K562 (cell line): ENCODE data around the gene MMS22L. TPM values are rescaled to one million over a fixed set of nuclear protein-coding genes. Genes with fewer than 3 reads are reported as not detected.

Experiments used
- ATAC-seq: fragments of 200-7000 bp; cut with Tn5 transposase; 3 replicates; pipeline ENCODE4 v1.9.1; 2020; ENCODE audit warnings: moderate library complexity
- BruUV-seq: library from RNA; stranded (reverse); fragments of 400-500 nt; replicated peaks from 2 replicates; lab custom pipeline; 2021; lab: Mats Ljungman, UMichigan
- CTCF ChIA-PET: fragments of 300-600 bp; formaldehyde crosslinking; extraction: SDS; loops from one replicate; lab custom pipeline; 2021; ENCODE audit warnings: low intra/inter-chr PET ratio; lab: Yijun Ruan, JAX
- POLR2A ChIA-PET: fragments of 300-600, 350-650 bp; sonication (Branson Sonifier 250); formaldehyde crosslinking; extraction: SDS; loops from one replicate; lab custom pipeline; 2021; ENCODE audit warnings: antibody characterized with exemption, inconsistent platforms; lab: Yijun Ruan, JAX
- DNase-seq, 4 experiments: peaks; one replicate each; pipeline versions ENCODE4 v3.0.0 to v3.0.0-alpha.2; 2011 to 2018; ENCODE audit warnings: low spot score in 3 of 4, mixed read lengths in 3 of 4; ENCODE audit errors: extremely low read depth in 1 of 4
- FAIRE-seq: peaks from 2 replicates; lab custom pipeline; 2011; peaks lifted over from hg19 to GRCh38; lab: Jason Lieb, UNC
- H2AFZ ChIP-seq: 2 replicates; pipeline ENCODE4 v1.6.0; 2011; ENCODE audit warnings: low read depth, low read length, control low read depth, inconsistent platforms
- H3K27ac ChIP-seq: fragments of 200-600 bp; 3 replicates; pipeline ENCODE4 v1.8.0; 2011; ENCODE audit warnings: low read depth, mild to moderate bottlenecking, control low read depth, inconsistent platforms, low read length, moderate library complexity, mixed read lengths; ENCODE audit errors: extremely low read depth
- H3K27me3 ChIP-seq, 2 experiments: fragments of 300-600 bp in 1 of 2; 2 replicates in 1 of 2; 3 replicates in 1 of 2; pipeline versions ENCODE4 v1.6.0 to v1.8.0; 2011; ENCODE audit warnings: inconsistent platforms in 2 of 2, low read length in 2 of 2, mild to moderate bottlenecking in 1 of 2, mixed read lengths in 1 of 2, moderate library complexity in 1 of 2; ENCODE audit not compliant: control insufficient read depth in 2 of 2, insufficient read depth in 2 of 2
- H3K36me3 ChIP-seq: fragments of 300-600 bp; 3 replicates; pipeline ENCODE4 v1.8.0; 2011; ENCODE audit warnings: mild to moderate bottlenecking, low read length, inconsistent platforms; ENCODE audit not compliant: control insufficient read depth, insufficient read depth
- H3K4me1 ChIP-seq, 2 experiments: fragments of 200-600 bp in 1 of 2; replicated peaks in 1 of 2; 2 replicates in 1 of 2; 3 replicates in 1 of 2; pipeline versions ENCODE4 v1.5.1 to v1.8.0; 2011; ENCODE audit warnings: inconsistent platforms in 2 of 2, low read length in 2 of 2, mild to moderate bottlenecking in 1 of 2, mixed read lengths in 1 of 2, moderate library complexity in 1 of 2; ENCODE audit not compliant: control insufficient read depth in 2 of 2, insufficient read depth in 2 of 2
- H3K4me2 ChIP-seq: 2 replicates; pipeline ENCODE4 v1.6.1; 2011; ENCODE audit warnings: low read length, control low read depth, inconsistent platforms, mixed read lengths; ENCODE audit not compliant: insufficient read depth
- H3K4me3 ChIP-seq: fragments of 200-600 bp; sonication (generic), shearing (Covaris generic); 2 replicates; pipeline ENCODE4 v1.5.1; 2016; ENCODE audit warnings: control low read depth, inconsistent platforms
- H3K79me2 ChIP-seq: fragments of 200-600 bp; 3 replicates; pipeline ENCODE4 v1.8.0; 2011; ENCODE audit warnings: low read length, inconsistent platforms; ENCODE audit not compliant: control insufficient read depth, insufficient read depth
- H3K9ac ChIP-seq, 2 experiments: 2 replicates each; pipeline versions ENCODE4 v1.6.0 to v1.6.1; 2011; ENCODE audit warnings: low read depth in 2 of 2, low read length in 2 of 2, control low read depth in 1 of 2, inconsistent platforms in 1 of 2, mild to moderate bottlenecking in 1 of 2, mixed read lengths in 1 of 2; ENCODE audit not compliant: insufficient read depth in 1 of 2
- H3K9me1 ChIP-seq: one replicate; pipeline ENCODE4 v1.6.0; 2011; ENCODE audit warnings: inconsistent platforms, mild to moderate bottlenecking, low read length, moderate library complexity; ENCODE audit not compliant: control insufficient read depth, insufficient read depth
- H3K9me3 ChIP-seq: replicated peaks from 2 replicates; pipeline ENCODE4 v1.5.1; 2011; ENCODE audit warnings: low read depth, low read length, inconsistent platforms; ENCODE audit not compliant: control insufficient read depth, insufficient read depth
- H4K20me1 ChIP-seq: replicated peaks from 2 replicates; pipeline ENCODE4 v1.6.1; 2011; ENCODE audit warnings: low read length, inconsistent platforms, mixed read lengths; ENCODE audit not compliant: control insufficient read depth, insufficient read depth
- CREB1 ChIP-seq, 2 experiments: sonication (generic) in 1 of 2; formaldehyde crosslinking in 1 of 2; IDR thresholded peaks; 2 replicates each; pipeline versions ENCODE4 v1.6.1 to v1.8.0; 2012 to 2022; ENCODE audit warnings: inconsistent platforms in 1 of 2, mild to moderate bottlenecking in 1 of 2, missing genetic modification reagents in 1 of 2, moderate library complexity in 1 of 2
- FOXP1 ChIP-seq: sonication (generic); formaldehyde crosslinking; IDR thresholded peaks from 2 replicates; pipeline ENCODE4 v1.8.0; 2022; ENCODE audit warnings: mild to moderate bottlenecking, missing genetic modification reagents
- KLF13 ChIP-seq: fragments of 450-650 bp; IDR thresholded peaks from 2 replicates; pipeline ENCODE4 v1.6.1; 2016; ENCODE audit warnings: missing genetic modification characterization, low read depth, mild to moderate bottlenecking, missing compliant biosample characterization, moderate library complexity, borderline replicate concordance
- NFYB ChIP-seq: IDR thresholded peaks from 2 replicates; pipeline ENCODE4 v1.6.1; 2011; ENCODE audit warnings: mild to moderate bottlenecking, moderate library complexity; ENCODE audit not compliant: insufficient read length; ENCODE audit errors: extremely low read depth
- NONO ChIP-seq, 2 experiments: fragments of 200-400 bp in 1 of 2; fragments of 450-650 bp in 1 of 2; formaldehyde crosslinking in 1 of 2; IDR thresholded peaks; 2 replicates each; pipeline ENCODE4 v1.6.1; 2017; ENCODE audit warnings: low read depth in 2 of 2, mild to moderate bottlenecking in 2 of 2, moderate library complexity in 2 of 2, low read length in 1 of 2
- OTX1 ChIP-seq: fragments of 450-650 bp; formaldehyde crosslinking; IDR thresholded peaks from 2 replicates; pipeline ENCODE4 v1.4.0; 2022; ENCODE audit warnings: mild to moderate bottlenecking
- PHB ChIP-seq: fragments of 250-450 bp; sonication (Bioruptor Pico); IDR thresholded peaks from 2 replicates; pipeline ENCODE4 v1.5.0; 2021
- POLR2H ChIP-seq: IDR thresholded peaks from 2 replicates; pipeline ENCODE4 v1.6.1; 2016; ENCODE audit warnings: missing genetic modification characterization, low read depth, mild to moderate bottlenecking, control low read depth, missing compliant biosample characterization, moderate library complexity
- RUNX1 ChIP-seq: sonication (generic); IDR thresholded peaks from 2 replicates; pipeline ENCODE4 v1.6.1; 2016; ENCODE audit warnings: antibody characterized with exemption, low read depth
- SAFB2 ChIP-seq: fragments of 200-400 bp; formaldehyde crosslinking; IDR thresholded peaks from 2 replicates; pipeline ENCODE4 v1.6.1; 2018; ENCODE audit warnings: borderline replicate concordance, low read length, low read depth, moderate library complexity; ENCODE audit not compliant: severe bottlenecking
- SMAD2 ChIP-seq: fragments of 150-350 bp; IDR thresholded peaks from 2 replicates; pipeline ENCODE4 v1.6.1; 2014; ENCODE audit warnings: low read depth, mild to moderate bottlenecking, low read length
- TBL1XR1 ChIP-seq, 2 experiments: IDR thresholded peaks; 2 replicates each; pipeline ENCODE4 v1.6.1; 2012; ENCODE audit warnings: improper control_type of control experiment in 2 of 2, low read length in 2 of 2, mild to moderate bottlenecking in 1 of 2
- TOE1 ChIP-seq, 2 experiments: fragments of 450-650 bp in 1 of 2; sonication (generic) in 1 of 2; formaldehyde crosslinking in 1 of 2; IDR thresholded peaks; 2 replicates each; pipeline versions ENCODE4 v1.7.1 to v1.8.0; 2016 to 2022; ENCODE audit warnings: borderline replicate concordance in 2 of 2, mild to moderate bottlenecking in 2 of 2, antibody characterized with exemption in 1 of 2, inconsistent platforms in 1 of 2, low read depth in 1 of 2, missing genetic modification reagents in 1 of 2, moderate library complexity in 1 of 2
- ZSCAN29 ChIP-seq: fragments of 450-650 bp; IDR thresholded peaks from 2 replicates; pipeline ENCODE4 v1.6.1; 2017
- WGBS: fragments of 100-300 bp; shearing (Covaris generic); methylation state at CpG from one replicate; pipeline ENCODE4 v1.1.6; 2016; ENCODE audit warnings: low coverage, mixed read lengths; ENCODE audit not compliant: insufficient coverage; ENCODE audit errors: missing lambda C conversion rate; 5-methylcytosine and 5-hydroxymethylcytosine counted together
- in situ Hi-C: fragments of 300-500 bp; cut with MboI; formaldehyde crosslinking; loops from 4 replicates; pipeline ENCODE4 v1.15.0; 2018; ENCODE audit warnings: inconsistent platforms, mixed read lengths
- intact Hi-C: fragments of 100-400 bp; cut with micrococcal nuclease; formaldehyde crosslinking; loops from 2 replicates; pipeline ENCODE4 v1.14.2; 2022
- polyA plus RNA-seq, 8 experiments: library from polyadenylated mRNA; depleted of rRNA in 4 of 8; stranded (reverse) in 5 of 8; unstranded in 3 of 8; fragments of >200 nt; fragmentation: Nextera tagmentation in 2 of 8; fragmentation: Illumina TruSeq in 1 of 8; extraction: Ambion mirVana in 2 of 8; extraction: Trizol in 1 of 8; gene quantifications; 2 replicates each; pipeline versions ENCODE4 v1.2.1 to v1.2.3, GENCODE V29; 2011 to 2014; ENCODE audit warnings: inconsistent platforms in 1 of 8, missing spikeins in 1 of 8
- total RNA-seq, 7 experiments: library from RNA; depleted of rRNA in 6 of 7; stranded (reverse); fragments of >200 nt in 6 of 7; fragmentation: Illumina TruSeq in 2 of 7; extraction: Trizol in 2 of 7; gene quantifications; 2 replicates each; pipeline versions ENCODE4 v1.2.1 to v1.2.3, GENCODE V29; 2011 to 2021; ENCODE audit warnings: low replicate concordance in 1 of 7
- TF ChIP-seq, protein P1 (sequence below): sonication (generic); formaldehyde crosslinking; IDR thresholded peaks from 2 replicates; pipeline ENCODE4 v1.8.0; 2023; ENCODE audit warnings: mild to moderate bottlenecking, missing genetic modification reagents
- TF ChIP-seq, protein P2 (sequence below): sonication (generic); formaldehyde crosslinking; IDR thresholded peaks from 2 replicates; pipeline ENCODE4 v1.4.0; 2020; ENCODE audit warnings: mild to moderate bottlenecking, missing genetic modification reagents
- TF ChIP-seq, protein P3 (sequence below): fragments of 450-650 bp; IDR thresholded peaks from 2 replicates; pipeline ENCODE4 v1.6.1; 2016

Gene MMS22L
- total and polyA plus RNA-seq, 9 of the 15 experiments (the other 6 are each of a cell fraction or from before 2014, with no cell fraction given) = 13.0 to 59.5 (median 26.9) TPM

DNA sequence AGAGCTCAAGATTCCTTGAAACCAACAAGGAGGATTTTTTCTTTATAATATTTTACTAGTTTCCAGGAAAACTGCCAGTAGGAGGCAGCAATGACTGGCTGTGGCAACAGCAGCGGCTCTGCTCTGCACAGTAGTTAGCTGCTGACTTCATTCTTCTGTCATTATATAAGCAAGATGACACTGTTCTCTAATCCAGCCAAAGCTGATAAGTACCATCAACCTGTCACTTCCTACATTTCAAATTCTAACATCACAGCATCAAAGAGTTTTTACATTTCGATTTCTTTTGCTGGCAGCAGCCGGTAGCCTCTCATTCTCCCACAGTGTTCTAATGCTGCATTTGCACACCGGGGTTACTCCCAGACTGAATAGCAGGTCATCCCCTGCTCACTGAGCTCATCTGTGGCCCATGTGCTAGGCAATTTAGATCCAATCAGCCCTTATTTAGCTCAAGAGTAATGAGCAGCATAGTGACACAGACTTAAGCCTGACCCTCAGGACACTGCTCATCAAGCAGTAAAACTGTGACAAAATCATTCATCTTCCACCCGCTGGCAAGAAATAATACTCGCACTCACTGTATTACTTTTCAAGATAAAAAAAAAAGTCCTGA, 67.8 kb downstream of the MMS22L start:
- Histone ChIP-seq H3K4me1 (peaks cover 0 to 6% of the 10 kb centered on the region in 2 experiments; a peak in 3 of 5 replicates), H3K9me1 (no peaks in the 10 kb centered on the region), H3K36me3 (peaks cover 23% of the 10 kb centered on the region), H3K9ac (peak overlapping the region in 1 of 2 experiments; percentile 64; a peak in 1 of 4 replicates), H3K27me3 (no peaks in the 10 kb centered on the region), H3K27ac (peak overlapping the region; percentile 41; the same call in 2 of the 3 replicates), H3K79me2 (peaks cover 25% of the 10 kb centered on the region), H4K20me1 (0 out of 2 replicates have a peak, but pooled peaks cover 3% of the 10 kb centered on the region), H2AFZ (no peak overlapping the region), H3K9me3 (no peaks in the 10 kb centered on the region; the same call in 1 of the 2 replicates), H3K4me3 (no peak overlapping the region), H3K4me2 (peak overlapping the region; percentile 15; the same call in 1 of the 2 replicates)
- intact Hi-C loops (loop anchor here (1.0 kb wide), 1 partner anchor 179 kb away; no protein-coding TSS in a partner anchor), in situ Hi-C loops (no loop called here)
- 30% methylated on average over 6 of the region's 6 CpGs for WGBS
- DNase-seq (peak; percentile 18 to 73 (median 34)), ATAC-seq (peak; percentile 95), FAIRE-seq (peak; percentile 75)
- POLR2A ChIA-PET = interaction anchor here (0.6 to 1.1 kb wide), 8 partner anchors 11 to 297 kb away, joined by 3 read pairs; no protein-coding TSS in a partner anchor
- CTCF ChIA-PET = no interaction called here
- BruUV-seq = no TSS peak
- peak; percentile 70 for TF ChIP-seq CREB1 (IDR thresholded peaks at IDR 0.05)
- no peak; the same call in 1 of the 2 replicates for TF ChIP-seq CREB1 (CRISPR knock-in tag; IDR thresholded peaks at IDR 0.05)
- TF ChIP-seq TBL1XR1 (IDR thresholded peaks at IDR 0.05; ENCODE audit: low read length in 2 of 2) = 0 out of 4 replicates have a peak, but pooled peaks of 1 of the 2 experiments have one; percentile 13
- no peak for TF ChIP-seq NONO (IDR thresholded peaks at IDR 0.05; ENCODE audit: low read depth in 2 of 2, low read length in 1 of 2)
- no peak for TF ChIP-seq KLF13
- TF ChIP-seq, protein P1, sequence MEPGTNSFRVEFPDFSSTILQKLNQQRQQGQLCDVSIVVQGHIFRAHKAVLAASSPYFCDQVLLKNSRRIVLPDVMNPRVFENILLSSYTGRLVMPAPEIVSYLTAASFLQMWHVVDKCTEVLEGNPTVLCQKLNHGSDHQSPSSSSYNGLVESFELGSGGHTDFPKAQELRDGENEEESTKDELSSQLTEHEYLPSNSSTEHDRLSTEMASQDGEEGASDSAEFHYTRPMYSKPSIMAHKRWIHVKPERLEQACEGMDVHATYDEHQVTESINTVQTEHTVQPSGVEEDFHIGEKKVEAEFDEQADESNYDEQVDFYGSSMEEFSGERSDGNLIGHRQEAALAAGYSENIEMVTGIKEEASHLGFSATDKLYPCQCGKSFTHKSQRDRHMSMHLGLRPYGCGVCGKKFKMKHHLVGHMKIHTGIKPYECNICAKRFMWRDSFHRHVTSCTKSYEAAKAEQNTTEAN = no peak
- no peak for TF ChIP-seq SMAD2
- no peak for TF ChIP-seq NFYB
- TF ChIP-seq, protein P2, sequence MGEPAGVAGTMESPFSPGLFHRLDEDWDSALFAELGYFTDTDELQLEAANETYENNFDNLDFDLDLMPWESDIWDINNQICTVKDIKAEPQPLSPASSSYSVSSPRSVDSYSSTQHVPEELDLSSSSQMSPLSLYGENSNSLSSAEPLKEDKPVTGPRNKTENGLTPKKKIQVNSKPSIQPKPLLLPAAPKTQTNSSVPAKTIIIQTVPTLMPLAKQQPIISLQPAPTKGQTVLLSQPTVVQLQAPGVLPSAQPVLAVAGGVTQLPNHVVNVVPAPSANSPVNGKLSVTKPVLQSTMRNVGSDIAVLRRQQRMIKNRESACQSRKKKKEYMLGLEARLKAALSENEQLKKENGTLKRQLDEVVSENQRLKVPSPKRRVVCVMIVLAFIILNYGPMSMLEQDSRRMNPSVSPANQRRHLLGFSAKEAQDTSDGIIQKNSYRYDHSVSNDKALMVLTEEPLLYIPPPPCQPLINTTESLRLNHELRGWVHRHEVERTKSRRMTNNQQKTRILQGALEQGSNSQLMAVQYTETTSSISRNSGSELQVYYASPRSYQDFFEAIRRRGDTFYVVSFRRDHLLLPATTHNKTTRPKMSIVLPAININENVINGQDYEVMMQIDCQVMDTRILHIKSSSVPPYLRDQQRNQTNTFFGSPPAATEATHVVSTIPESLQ (CRISPR knock-in tag) = no peak
- TF ChIP-seq FOXP1 = no peak
- no peak for TF ChIP-seq ZSCAN29
- TF ChIP-seq SAFB2 = no peak
- no peak for TF ChIP-seq OTX1
- no peak for TF ChIP-seq RUNX1
- TF ChIP-seq PHB (CRISPR knock-in tag) = no peak
- no peak for TF ChIP-seq TOE1 (IDR thresholded peaks at IDR 0.05; ENCODE audit: borderline replicate concordance)
- TF ChIP-seq TOE1 (CRISPR knock-in tag; IDR thresholded peaks at IDR 0.05; ENCODE audit: borderline replicate concordance, low read depth) = no peak
- TF ChIP-seq POLR2H (tag) = no peak
- TF ChIP-seq, protein P3, sequence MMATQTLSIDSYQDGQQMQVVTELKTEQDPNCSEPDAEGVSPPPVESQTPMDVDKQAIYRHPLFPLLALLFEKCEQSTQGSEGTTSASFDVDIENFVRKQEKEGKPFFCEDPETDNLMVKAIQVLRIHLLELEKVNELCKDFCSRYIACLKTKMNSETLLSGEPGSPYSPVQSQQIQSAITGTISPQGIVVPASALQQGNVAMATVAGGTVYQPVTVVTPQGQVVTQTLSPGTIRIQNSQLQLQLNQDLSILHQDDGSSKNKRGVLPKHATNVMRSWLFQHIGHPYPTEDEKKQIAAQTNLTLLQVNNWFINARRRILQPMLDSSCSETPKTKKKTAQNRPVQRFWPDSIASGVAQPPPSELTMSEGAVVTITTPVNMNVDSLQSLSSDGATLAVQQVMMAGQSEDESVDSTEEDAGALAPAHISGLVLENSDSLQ = peak; percentile 73
